IPS-20b (cell line): ENCODE results near the gene PLCD3.

Source experiments
- H3K27ac ChIP-seq: one replicate; pipeline ENCODE4 v1.5.1; 2013; ENCODE audit warnings: low read length
- H3K27me3 ChIP-seq: 2 replicates; pipeline ENCODE4 v1.6.1; 2013; ENCODE audit warnings: mild to moderate bottlenecking, low read length, inconsistent platforms; ENCODE audit not compliant: insufficient read depth
- H3K36me3 ChIP-seq: 2 replicates; pipeline ENCODE4 v1.6.1; 2013; ENCODE audit warnings: low read depth, mild to moderate bottlenecking, inconsistent platforms, low read length, moderate library complexity; ENCODE audit not compliant: insufficient read depth
- H3K4me1 ChIP-seq: 2 replicates; pipeline ENCODE4 v1.6.1; 2013; ENCODE audit warnings: mild to moderate bottlenecking, control low read depth, inconsistent platforms, low read length, moderate library complexity; ENCODE audit not compliant: insufficient read depth
- H3K4me3 ChIP-seq: 2 replicates; pipeline ENCODE4 v1.5.1; 2013; ENCODE audit warnings: mild to moderate bottlenecking, low read length, inconsistent platforms
- H3K9ac ChIP-seq: 2 replicates; pipeline ENCODE4 v1.6.1; 2013; ENCODE audit warnings: low read depth, mild to moderate bottlenecking, inconsistent platforms, low read length, moderate library complexity
- H3K9me3 ChIP-seq: 2 replicates; pipeline ENCODE4 v1.6.1; 2013; ENCODE audit warnings: mild to moderate bottlenecking, low read depth, low read length, inconsistent platforms; ENCODE audit not compliant: insufficient read depth

PLCD3 gene

DNA sequence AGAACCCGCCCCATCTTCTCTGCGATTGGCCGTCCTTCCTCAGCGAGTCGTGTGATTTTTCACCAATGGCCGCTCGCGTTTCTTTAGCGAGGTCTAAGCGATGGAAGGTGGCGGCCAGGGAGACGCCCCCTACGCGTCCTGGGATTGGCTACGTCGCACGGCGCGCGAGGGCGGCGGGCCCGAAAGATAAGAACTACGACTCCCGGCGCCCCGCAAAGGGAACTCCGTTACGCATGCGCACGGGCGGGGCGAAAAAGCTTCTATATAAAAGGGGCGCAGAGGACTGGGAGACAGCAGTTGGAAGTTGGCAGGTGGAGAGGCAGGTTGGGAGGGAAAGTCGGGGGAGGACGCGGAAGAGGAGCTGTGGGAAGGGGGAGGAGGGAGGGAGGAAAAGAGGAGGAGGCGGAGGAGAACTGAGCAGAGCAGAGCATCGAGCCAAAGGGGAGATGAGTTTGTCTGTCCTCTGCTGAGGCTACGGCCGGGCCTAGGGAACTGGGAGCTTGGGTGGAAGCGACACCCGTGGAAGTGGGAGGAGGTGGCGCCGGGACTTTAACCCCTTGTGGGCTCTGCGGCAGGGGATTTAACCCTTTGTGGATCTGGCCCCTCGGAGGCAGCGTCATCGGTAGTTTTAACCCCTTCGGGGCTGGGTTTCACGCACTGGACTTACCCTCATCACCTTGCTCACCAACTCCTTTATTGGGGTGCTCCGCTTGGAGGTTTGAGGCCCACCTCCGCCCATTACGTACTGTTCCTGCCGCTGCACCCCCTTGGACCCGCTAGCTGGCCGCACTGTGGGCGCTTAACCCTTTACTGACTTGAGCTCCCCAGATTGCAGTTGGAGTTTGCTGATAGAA lies 16.1 kb upstream of the PLCD3 start, which contains the start of gene HEXIM1:
HEXIM1 (plus strand) TSS at position 293 of the 854 bp plus-strand sequence. CDS start 716 bp downstream, outside the sequence.
- no peaks in the 10 kb centered on the region for H3K9me3 ChIP-seq
- H3K4me1 ChIP-seq = peaks cover 11% of the 10 kb centered on the region; the same call in 1 of the 2 replicates
- H3K4me3 ChIP-seq = peak within 1 kb of the TSS; percentile 95

DNA sequence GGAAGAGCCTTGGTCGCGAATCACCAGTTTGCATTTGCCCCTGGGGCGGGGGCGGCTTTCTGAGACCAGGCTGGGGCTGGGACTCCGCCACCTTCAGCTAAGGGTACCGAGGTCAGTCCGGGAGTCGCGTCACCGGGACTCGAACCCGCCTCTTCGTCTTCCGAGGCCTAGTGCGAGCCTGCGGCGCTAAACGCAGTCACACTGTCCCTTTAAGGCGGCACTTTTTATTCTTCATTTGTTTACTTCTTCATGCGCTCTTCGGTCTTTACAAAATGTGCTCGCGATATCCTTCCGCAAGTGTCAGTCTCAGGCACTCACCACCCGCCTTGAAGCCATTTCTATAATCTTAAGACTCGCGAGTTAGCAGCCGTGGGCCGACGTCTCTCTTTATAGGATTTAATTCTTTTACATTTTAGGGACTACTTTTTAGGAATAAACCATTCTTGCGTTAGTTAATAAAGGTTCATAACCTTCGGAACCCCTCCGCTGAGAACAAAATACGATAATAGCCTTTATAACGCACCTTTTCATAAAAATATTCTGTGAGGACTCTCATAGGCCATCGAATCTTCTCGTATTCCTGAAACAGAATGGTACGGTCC lies 15.4 kb upstream of the PLCD3 start:
- Histone ChIP-seq H3K4me3 (peak overlapping the region; percentile 90), H3K9me3 (no peaks in the 10 kb centered on the region), H3K27me3 (no peaks in the 10 kb centered on the region), H3K4me1 (peaks cover 15% of the 10 kb centered on the region; the same call in 1 of the 2 replicates), H3K36me3 (no peaks in the 10 kb centered on the region), H3K9ac (peak overlapping the region; percentile 98), H3K27ac (peak overlapping the region; percentile 88)

More for the DNA sequence above, 16.1 kb upstream of the PLCD3 start, which contains the start of gene HEXIM1:
- Histone ChIP-seq H3K36me3 (no peaks in the 10 kb centered on the region), H3K27ac (peak within 1 kb of the TSS; percentile 88), H3K9ac (peak within 1 kb of the TSS; percentile 98), H3K27me3 (no peaks in the 10 kb centered on the region)

- Histone ChIP-seq H3K4me3 (peak overlapping the region; percentile 90), H3K36me3 (no peaks in the 10 kb centered on the region), H3K4me1 (peaks cover 15% of the 10 kb centered on the region; the same call in 1 of the 2 replicates), H3K9me3 (no peaks in the 10 kb centered on the region), H3K9ac (peak overlapping the region; percentile 98; the same call in 1 of the 2 replicates), H3K27ac (peak overlapping the region; percentile 88), H3K27me3 (no peaks in the 10 kb centered on the region)
Measured at GRCh38 chr17:45146890-45147580, 14.7 kb upstream of the PLCD3 start.

DNA sequence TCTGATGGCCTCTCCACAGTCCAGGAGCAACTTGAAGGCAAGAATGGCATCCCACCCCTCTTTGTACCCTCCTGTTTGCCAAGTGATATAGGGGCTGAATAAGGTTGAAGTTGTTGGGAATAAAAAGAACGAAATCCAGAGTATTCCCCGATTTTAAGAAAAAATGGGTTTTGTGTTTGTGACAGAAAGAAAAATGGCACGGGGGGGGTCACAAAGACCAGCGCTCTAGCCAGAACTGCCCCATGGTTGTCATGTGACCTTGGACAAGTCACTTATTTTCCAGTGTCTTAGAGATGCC lies 14.2 kb upstream of the PLCD3 start:
- peak overlapping the region; percentile 54 for H3K27ac ChIP-seq
- H3K4me3 ChIP-seq = peak overlapping the region; percentile 90
- H3K9me3 ChIP-seq = no peaks in the 10 kb centered on the region
- no peaks in the 10 kb centered on the region for H3K27me3 ChIP-seq
- H3K4me1 ChIP-seq = peaks cover 12% of the 10 kb centered on the region; the same call in 1 of the 2 replicates
- H3K9ac ChIP-seq = peak overlapping the region; percentile 98; the same call in 1 of the 2 replicates
- H3K36me3 ChIP-seq = no peaks in the 10 kb centered on the region

DNA sequence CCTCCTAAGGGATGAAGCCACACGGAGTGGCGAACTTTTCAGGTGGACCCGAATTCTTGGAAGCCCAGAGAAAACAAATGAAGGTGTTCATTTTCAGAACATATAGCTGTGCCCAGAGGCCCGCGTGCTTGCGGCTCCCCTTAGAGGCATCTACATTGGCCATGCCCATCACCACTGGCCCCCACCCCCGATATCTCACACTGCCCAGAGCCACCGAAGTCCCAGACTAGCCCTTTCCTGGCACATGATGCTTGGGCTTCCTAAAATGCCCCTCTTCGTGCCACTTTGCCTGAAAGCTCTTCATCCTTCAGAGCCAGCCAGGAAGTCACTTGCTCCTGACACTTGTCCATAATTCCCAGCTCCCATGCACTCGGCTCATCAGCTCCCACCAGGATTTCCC lies 13.9 kb upstream of the PLCD3 start:
- Histone ChIP-seq H3K4me3 (no peak overlapping the region), H3K9me3 (no peaks in the 10 kb centered on the region), H3K36me3 (no peaks in the 10 kb centered on the region), H3K27me3 (no peaks in the 10 kb centered on the region), H3K27ac (no peak overlapping the region), H3K4me1 (peaks cover 9% of the 10 kb centered on the region; the same call in 1 of the 2 replicates), H3K9ac (peak overlapping the region; percentile 98; the same call in 1 of the 2 replicates)

DNA sequence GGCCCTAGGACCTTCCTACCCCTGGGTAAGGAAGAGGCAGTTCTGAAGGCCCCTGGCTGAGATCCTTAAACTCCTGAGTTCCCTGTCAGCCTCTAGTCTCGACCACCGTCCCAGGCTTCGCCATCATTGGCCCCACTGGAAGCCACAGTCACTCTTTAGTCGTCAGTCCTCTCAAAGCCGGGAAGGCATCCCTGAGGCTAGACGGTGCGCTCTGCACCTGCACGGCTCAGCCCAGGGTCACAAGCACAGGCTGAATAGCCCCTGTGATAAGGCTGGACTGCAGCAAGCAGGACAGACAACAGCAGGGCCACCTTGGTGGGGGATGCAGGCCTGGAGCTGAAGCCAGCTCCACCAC lies 12.7 kb upstream of the PLCD3 start:
- Histone ChIP-seq H3K4me1 (peaks cover 6% of the 10 kb centered on the region; the same call in 1 of the 2 replicates), H3K4me3 (peak overlapping the region; percentile 79; the same call in 1 of the 2 replicates), H3K9me3 (no peaks in the 10 kb centered on the region), H3K27me3 (no peaks in the 10 kb centered on the region), H3K27ac (no peak overlapping the region), H3K9ac (no peak overlapping the region), H3K36me3 (no peaks in the 10 kb centered on the region)

- Histone ChIP-seq H3K4me1 (peaks cover 6% of the 10 kb centered on the region; the same call in 1 of the 2 replicates), H3K36me3 (no peaks in the 10 kb centered on the region), H3K27me3 (no peaks in the 10 kb centered on the region), H3K27ac (no peak overlapping the region), H3K4me3 (peak overlapping the region; percentile 79), H3K9ac (peak overlapping the region; percentile 52; the same call in 1 of the 2 replicates), H3K9me3 (no peaks in the 10 kb centered on the region)
Measured at GRCh38 chr17:45144199-45145034, 12.1 kb upstream of the PLCD3 start.

DNA sequence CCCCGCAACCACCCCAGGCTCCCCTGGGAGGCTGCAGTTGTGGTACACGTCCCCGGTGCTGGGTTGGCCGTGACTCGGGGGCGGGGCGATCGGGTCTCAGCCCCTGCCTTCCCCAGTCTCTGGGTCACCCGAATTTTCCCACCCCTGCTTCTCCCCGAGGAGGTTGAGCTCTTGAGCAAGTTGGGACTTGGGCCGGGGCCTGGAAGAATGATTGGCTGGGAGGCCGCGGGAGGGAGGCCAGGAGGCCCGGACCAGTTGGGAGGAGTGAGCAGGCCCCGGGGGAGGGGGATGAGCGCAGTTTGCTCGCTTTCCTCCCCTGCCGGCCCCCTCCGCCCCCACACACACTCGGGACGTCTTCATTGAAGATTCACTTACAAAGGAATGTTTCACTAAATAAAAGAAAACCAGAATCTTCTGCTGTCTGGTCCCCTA lies 11.5 kb upstream of the PLCD3 start:
- Histone ChIP-seq H3K27me3 (no peaks in the 10 kb centered on the region), H3K4me1 (peaks cover 6% of the 10 kb centered on the region; the same call in 1 of the 2 replicates), H3K36me3 (no peaks in the 10 kb centered on the region), H3K9me3 (no peaks in the 10 kb centered on the region), H3K9ac (peak overlapping the region; percentile 52; the same call in 1 of the 2 replicates), H3K27ac (no peak overlapping the region), H3K4me3 (peak overlapping the region; percentile 79)

- peak overlapping the region; percentile 79; the same call in 1 of the 2 replicates for H3K4me3 ChIP-seq
Measured at GRCh38 chr17:45143094-45143670, 10.9 kb upstream of the PLCD3 start.

GRCh38 chr17:45139533-45139920 lies 7.2 kb upstream of the PLCD3 start:
- no peaks in the 10 kb centered on the region for H3K36me3 ChIP-seq
- H3K9ac ChIP-seq = no peak overlapping the region
- H3K4me3 ChIP-seq = no peak overlapping the region
- H3K9me3 ChIP-seq = no peaks in the 10 kb centered on the region
- H3K27me3 ChIP-seq = no peaks in the 10 kb centered on the region
- H3K4me1 ChIP-seq = peaks cover 3% of the 10 kb centered on the region; the same call in 1 of the 2 replicates
- no peak overlapping the region for H3K27ac ChIP-seq

More at GRCh38 chr17:45143094-45143670, 10.9 kb upstream of the PLCD3 start:
- H3K9ac ChIP-seq = peak overlapping the region; percentile 52; the same call in 1 of the 2 replicates
- peaks cover 6% of the 10 kb centered on the region; the same call in 1 of the 2 replicates for H3K4me1 ChIP-seq
- no peaks in the 10 kb centered on the region for H3K9me3 ChIP-seq
- H3K36me3 ChIP-seq = no peaks in the 10 kb centered on the region
- no peaks in the 10 kb centered on the region for H3K27me3 ChIP-seq
- H3K27ac ChIP-seq = no peak overlapping the region
